Measurements from ENCODE around the gene LTB4R.

LTB4R gene

GRCh38 chr14:24310646-24311604, at the start of gene LTB4R:
Gene LTB4R (plus strand): TSS chr14:24311502. CDS start chr14:24315652, 4,150 bp downstream.
- in situ Hi-C loops (cut with MboI; ENCODE audit: low sequenced_read_pairs), result no loop called here

- in situ Hi-C loops (cut with MboI; ENCODE audit: low sequenced_read_pairs), result no loop called here
Measured at GRCh38 chr14:24261969-24262327, 49.4 kb upstream of the LTB4R start.

- in situ Hi-C loops (cut with MboI; ENCODE audit: low sequenced_read_pairs), result no loop called here
Measured at GRCh38 chr14:24262821-24263733, 48.2 kb upstream of the LTB4R start, which contains the start of gene TGM1. Gene TGM1 (minus strand): TSS chr14:24263177. CDS start chr14:24262352, 825 bp downstream.

- in situ Hi-C loops (cut with MboI; ENCODE audit: low sequenced_read_pairs), result no loop called here
Measured at GRCh38 chr14:24263848-24264247, 47.5 kb upstream of the LTB4R start.

GRCh38 chr14:24264298-24264697, 47.0 kb upstream of the LTB4R start:
- in situ Hi-C loops (cut with MboI; ENCODE audit: low sequenced_read_pairs), result no loop called here

GRCh38 chr14:24266344-24267244, 44.7 kb upstream of the LTB4R start:
- in situ Hi-C loops (cut with MboI; ENCODE audit: low sequenced_read_pairs), result no loop called here

GRCh38 chr14:24267516-24267915, 43.8 kb upstream of the LTB4R start:
- in situ Hi-C loops (cut with MboI; ENCODE audit: low sequenced_read_pairs), result no loop called here

GRCh38 chr14:24268225-24268624, 43.1 kb upstream of the LTB4R start:
- in situ Hi-C loops (cut with MboI; ENCODE audit: low sequenced_read_pairs), result no loop called here

GRCh38 chr14:24269368-24269767, 41.9 kb upstream of the LTB4R start:
- in situ Hi-C loops (cut with MboI; ENCODE audit: low sequenced_read_pairs), result no loop called here

- in situ Hi-C loops (cut with MboI; ENCODE audit: low sequenced_read_pairs), result no loop called here
Measured at GRCh38 chr14:24269910-24270536, 41.3 kb upstream of the LTB4R start.

- in situ Hi-C loops (cut with MboI; ENCODE audit: low sequenced_read_pairs), result no loop called here
Measured at GRCh38 chr14:24270537-24271133, 40.7 kb upstream of the LTB4R start.

GRCh38 chr14:24271134-24271833, 40.0 kb upstream of the LTB4R start, which contains the start of gene RABGGTA:
Gene RABGGTA (minus strand): TSS chr14:24271597. CDS start chr14:24271115, 482 bp downstream.
- in situ Hi-C loops (cut with MboI; ENCODE audit: low sequenced_read_pairs), result no loop called here

- in situ Hi-C loops (cut with MboI; ENCODE audit: low sequenced_read_pairs), result no loop called here
Measured at GRCh38 chr14:24271834-24272263, 39.5 kb upstream of the LTB4R start.

- in situ Hi-C loops (cut with MboI; ENCODE audit: low sequenced_read_pairs), result no loop called here
Measured at GRCh38 chr14:24272467-24272866, 38.8 kb upstream of the LTB4R start.

- in situ Hi-C loops (cut with MboI; ENCODE audit: low sequenced_read_pairs), result no loop called here
Measured at GRCh38 chr14:24273422-24273998, 37.8 kb upstream of the LTB4R start.

GRCh38 chr14:24274101-24274543, 37.2 kb upstream of the LTB4R start:
- in situ Hi-C loops (cut with MboI; ENCODE audit: low sequenced_read_pairs), result no loop called here

- in situ Hi-C loops (cut with MboI; ENCODE audit: low sequenced_read_pairs), result no loop called here
Measured at GRCh38 chr14:24277071-24277470, 34.2 kb upstream of the LTB4R start.

- in situ Hi-C loops (cut with MboI; ENCODE audit: low sequenced_read_pairs), result no loop called here
Measured at GRCh38 chr14:24277606-24278321, 33.5 kb upstream of the LTB4R start.
